B cell (primary cell): ENCODE measurements around the gene SAMD3. TPM values are rescaled to one million over a fixed set of nuclear protein-coding genes. Genes with fewer than 3 reads are reported as not detected.

ENCODE experiments used
- ATAC-seq: fragments of 200-7000 bp; cut with Tn5 transposase; one replicate; pipeline ENCODE4 v1.10.0; 2021; ENCODE audit warnings: low read depth, mild to moderate bottlenecking, moderate number of reproducible peaks, moderate library complexity
- CTCF ChIA-PET: fragments of 350-600 bp; sonication (Branson Sonifier 250); formaldehyde crosslinking; loops from one replicate; lab custom pipeline; 2021; ENCODE audit warnings: antibody characterized with exemption, inconsistent platforms; lab: Charles Lee
- POLR2A ChIA-PET: fragments of 350-600 bp; sonication (Branson Sonifier 250); formaldehyde crosslinking; loops from one replicate; lab custom pipeline; 2021; ENCODE audit warnings: antibody characterized with exemption; lab: Charles Lee
- DNase-seq: peaks from one replicate; pipeline ENCODE4 v3.0.0; 2013
- H2AFZ ChIP-seq: 2 replicates; pipeline ENCODE4 v1.6.1; 2012; ENCODE audit warnings: mild to moderate bottlenecking, low read depth, low read length; ENCODE audit not compliant: insufficient read depth, poor library complexity, severe bottlenecking
- H3K27ac ChIP-seq, 2 donors: 1 replicate in 1 of 2; 2 replicates in 1 of 2; pipeline ENCODE4 v1.5.1; 2012 to 2013; ENCODE audit warnings: low read length in 2 of 2, mild to moderate bottlenecking in 2 of 2, moderate library complexity in 1 of 2
- H3K27me3 ChIP-seq, 4 experiments: fragments of 200-600 bp in 1 of 4; sonication (generic) in 1 of 4; replicated peaks in 1 of 4; 1 replicate in 2 of 4; 2 replicates in 2 of 4; pipeline versions ENCODE4 v1.6.1 to v1.7.0; 2013 to 2016; ENCODE audit warnings: low read length in 3 of 4, mild to moderate bottlenecking in 2 of 4, mixed read lengths in 1 of 4, moderate library complexity in 1 of 4; ENCODE audit not compliant: insufficient read depth in 4 of 4, control insufficient read depth in 3 of 4; ENCODE audit errors: control extremely low read depth in 1 of 4
- H3K36me3 ChIP-seq, 2 experiments: replicated peaks in 1 of 2; 1 replicate in 1 of 2; 2 replicates in 1 of 2; pipeline versions ENCODE4 v1.6.1 to v1.7.1; 2013; ENCODE audit warnings: low read length in 1 of 2; ENCODE audit not compliant: insufficient read depth in 2 of 2, control insufficient read depth in 1 of 2; ENCODE audit errors: control extremely low read depth in 1 of 2, extremely low read depth in 1 of 2
- H3K4me1 ChIP-seq, 2 donors: fragments of 200-600 bp in 1 of 2; sonication (generic) in 1 of 2; 1 replicate in 1 of 2; 2 replicates in 1 of 2; pipeline versions ENCODE4 v1.5.1 to v1.6.1; 2013 to 2017; ENCODE audit warnings: low read length in 2 of 2; ENCODE audit not compliant: control insufficient read depth in 2 of 2, insufficient read depth in 2 of 2
- H3K4me2 ChIP-seq: replicated peaks from 2 replicates; pipeline ENCODE3; 2012; ENCODE audit warnings: mild to moderate bottlenecking, low read depth, low read length; ENCODE audit not compliant: poor library complexity, severe bottlenecking
- H3K4me3 ChIP-seq, 5 experiments: fragments of 200-600 bp in 1 of 5; sonication (generic) in 1 of 5; 1 replicate in 3 of 5; 2 replicates in 2 of 5; pipeline versions ENCODE4 v1.5.1 to v1.7.0; 2011 to 2016; ENCODE audit warnings: low read length in 4 of 5, mild to moderate bottlenecking in 4 of 5, low read depth in 2 of 5, control low read depth in 1 of 5, moderate library complexity in 1 of 5; ENCODE audit not compliant: insufficient read depth in 1 of 5; ENCODE audit errors: control extremely low read depth in 1 of 5, extremely low read depth in 1 of 5
- H3K79me2 ChIP-seq: fragments of 200-600 bp; sonication (generic); one replicate; pipeline ENCODE4 v1.6.0; 2016; ENCODE audit warnings: low read length; ENCODE audit not compliant: control insufficient read depth, insufficient read depth
- H3K9ac ChIP-seq: fragments of 200-600 bp; sonication (generic); 2 replicates; pipeline ENCODE4 v1.6.1; 2017; ENCODE audit warnings: mild to moderate bottlenecking, low read length, moderate library complexity
- H3K9me3 ChIP-seq, 3 donors: one replicate each; pipeline versions ENCODE4 v1.6.1 to v1.7.1; 2013; ENCODE audit warnings: low read length in 2 of 3; ENCODE audit not compliant: control insufficient read depth in 2 of 3, insufficient read depth in 1 of 3; ENCODE audit errors: control extremely low read depth in 1 of 3
- H4K20me1 ChIP-seq: 2 replicates; pipeline ENCODE4 v1.6.0; 2012; ENCODE audit warnings: mild to moderate bottlenecking, low read length; ENCODE audit not compliant: insufficient read depth, control insufficient read depth, poor library complexity, severe bottlenecking
- H3K27ac Mint-ChIP-seq: one replicate; pipeline ENCODE4 v1.8.0; 2021; ENCODE audit warnings: mixed read lengths
- H3K27me3 Mint-ChIP-seq: one replicate; pipeline ENCODE4 v1.8.0; 2021; ENCODE audit warnings: mixed read lengths
- H3K4me1 Mint-ChIP-seq: one replicate; pipeline ENCODE4 v1.8.0; 2021; ENCODE audit warnings: mixed read lengths
- H3K4me3 Mint-ChIP-seq: one replicate; pipeline ENCODE4 v1.8.0; 2021; ENCODE audit warnings: mixed read lengths
- H3K9me3 Mint-ChIP-seq: one replicate; pipeline ENCODE4 v1.8.0; 2022; ENCODE audit warnings: mixed read lengths; ENCODE audit not compliant: insufficient read depth
- CTCF ChIP-seq: fragments of 200-600 bp; IDR thresholded peaks from one replicate; pipeline ENCODE4 v1.8.0; 2022; ENCODE audit warnings: antibody characterized with exemption, mild to moderate bottlenecking
- EZH2 ChIP-seq: IDR thresholded peaks from 2 replicates; pipeline ENCODE4 v1.6.1; 2012; ENCODE audit warnings: borderline replicate concordance, low read depth, mild to moderate bottlenecking, moderate library complexity, low read length; ENCODE audit not compliant: insufficient read depth, poor library complexity, severe bottlenecking
- WGBS: methylation state at CpG from one replicate; pipeline ENCODE4 v1.1.5; 2013; ENCODE audit warnings: missing lambda C conversion rate; ENCODE audit not compliant: insufficient coverage; 5-methylcytosine and 5-hydroxymethylcytosine counted together
- intact Hi-C: fragments of 100-400 bp; cut with micrococcal nuclease; formaldehyde crosslinking; loops from one replicate; pipeline ENCODE4 v1.10.0; 2022
- polyA plus RNA-seq: library from polyadenylated mRNA; depleted of rRNA; stranded (reverse); fragments of >200 nt; gene quantifications from 2 replicates; pipeline ENCODE4 v1.2.3, GENCODE V29; 2012
- total RNA-seq, 2 donors: library from RNA; stranded (reverse); fragments of 120-200 nt in 1 of 2; gene quantifications; 1 replicate in 1 of 2; 2 replicates in 1 of 2; pipeline versions ENCODE4 v1.2.3 to v1.2.4, GENCODE V29; 2013 to 2022

The SAMD3 gene
- total and polyA plus RNA-seq, 2 donors (not counting 1 experiment from before 2014, with no cell fraction given) = 0.57 to 3.8 TPM

GRCh38 chr6:130182466-130182865, 40.3 kb downstream of the SAMD3 start:
- Histone ChIP-seq H3K27me3 (no peaks in the 10 kb centered on the region), H2AFZ (no peak overlapping the region), H3K9me3 (no peaks in the 10 kb centered on the region), H4K20me1 (no peaks in the 10 kb centered on the region), H3K27ac (no peak overlapping the region), H3K4me2 (no peak overlapping the region), H3K79me2 (no peaks in the 10 kb centered on the region), H3K4me3 (no peak overlapping the region), H3K9ac (no peak overlapping the region), H3K36me3 (no peaks in the 10 kb centered on the region), H3K4me1 (peaks cover 4% of the 10 kb centered on the region in 2 donors)
- intact Hi-C loops = no loop called here
- no peak for DNase-seq
- ATAC-seq = no peak
- Mint-ChIP-seq H3K27me3 (no peaks in the 10 kb centered on the region), H3K9me3 (no peaks in the 10 kb centered on the region), H3K4me1 (peaks cover 12% of the 10 kb centered on the region), H3K27ac (no peak overlapping the region), H3K4me3 (no peak overlapping the region)
- ChIA-PET POLR2A (no interaction called here), CTCF (no interaction called here)
- TF ChIP-seq CTCF (no peak), EZH2 (no peak)

- peaks cover 3% of the 10 kb centered on the region for H3K4me1 Mint-ChIP-seq
- no peak overlapping the region for H3K9ac ChIP-seq
- H3K4me1 ChIP-seq = peaks cover under 1 to 3% of the 10 kb centered on the region in 2 donors
- no peak overlapping the region for H3K4me2 ChIP-seq
- H3K9me3 Mint-ChIP-seq = no peaks in the 10 kb centered on the region
- H3K79me2 ChIP-seq = no peaks in the 10 kb centered on the region
- H4K20me1 ChIP-seq = no peaks in the 10 kb centered on the region
- POLR2A ChIA-PET = no interaction called here
- intact Hi-C loops = no loop called here
- ATAC-seq (no peak), DNase-seq (no peak)
- H3K27me3 ChIP-seq = no peaks in the 10 kb centered on the region
- no peak overlapping the region for H3K27ac ChIP-seq
- H3K27me3 Mint-ChIP-seq = no peaks in the 10 kb centered on the region
- WGBS = no CpG with 5 or more reads among the region's 1 CpG
- H3K27ac Mint-ChIP-seq = no peak overlapping the region
- CTCF ChIA-PET = no interaction called here
- no peaks in the 10 kb centered on the region for H3K36me3 ChIP-seq
- no peak overlapping the region for H2AFZ ChIP-seq
- no peak for TF ChIP-seq EZH2
- no peak for TF ChIP-seq CTCF
- no peak overlapping the region for H3K4me3 ChIP-seq
- H3K4me3 Mint-ChIP-seq = no peak overlapping the region
- peaks cover 0 to 2% (median 0%) of the 10 kb centered on the region in 3 donors for H3K9me3 ChIP-seq
Observed at GRCh38 chr6:130178692-130179091, 44.1 kb downstream of the SAMD3 start.
